Measurements from ENCODE around the gene HSD17B11. TPM values are rescaled to one million over a fixed set of nuclear protein-coding genes. Genes with fewer than 3 reads are reported as not detected.

The HSD17B11 gene
- total and polyA plus RNA-seq, 2 donors (not counting 1 experiment from before 2014, with no cell fraction given) = 60.5 to 64.1 TPM

- H3K79me2 ChIP-seq (ENCODE audit: control insufficient read depth, insufficient read depth, low read length) = peaks cover 14% of the 10 kb centered on the region
- no peak overlapping the region for H3K9ac ChIP-seq (ENCODE audit: insufficient read depth, low read length)
- no peaks in the 10 kb centered on the region for H3K36me3 ChIP-seq (ENCODE audit: control insufficient read depth, insufficient read depth, low read length)
- H3K27ac ChIP-seq (ENCODE audit: insufficient read depth, low read length) = no peak overlapping the region
- H2AFZ ChIP-seq (ENCODE audit: low read length) = no peak overlapping the region
- no peak for DNase-seq (ENCODE audit: low read depth in 2 of 2)
- H3K4me1 ChIP-seq (ENCODE audit: control insufficient read depth, extremely low read depth, insufficient read depth, low read length) = no peaks in the 10 kb centered on the region
- H3K4me2 ChIP-seq (ENCODE audit: extremely low read depth, insufficient read depth, low read length) = no peak overlapping the region
- H4K20me1 ChIP-seq (ENCODE audit: control insufficient read depth, extremely low read depth, insufficient read depth, low read length) = no peaks in the 10 kb centered on the region
- no peaks in the 10 kb centered on the region for H3K27me3 ChIP-seq (ENCODE audit: control insufficient read depth, insufficient read depth, low read length)
- H3K9me3 ChIP-seq (ENCODE audit: control insufficient read depth, insufficient read depth, low read depth, low read length) = no peaks in the 10 kb centered on the region
- no peak overlapping the region for H3K4me3 ChIP-seq (replicated peaks in 1 of 4; ENCODE audit: control extremely low read depth in 1 of 4, insufficient read depth in 1 of 4, low read depth in 3 of 4, low read length in 4 of 4)
- TF ChIP-seq EZH2 (IDR thresholded peaks at IDR 0.05; ENCODE audit: low read length, missing control alignments) (no peak), CTCF (conservative IDR thresholded peaks at IDR 0.05 in 1 of 2, IDR thresholded peaks at IDR 0.05 in 1 of 2; ENCODE audit: low read depth in 1 of 2, low read length in 2 of 2) (no peak)
Observed at GRCh38 chr4:87382931-87383330, 8.1 kb downstream of the HSD17B11 start.

GRCh38 chr4:87382116-87382515 is 8.9 kb downstream of the HSD17B11 start:
- Histone ChIP-seq H2AFZ (ENCODE audit: low read length) (no peak overlapping the region), H4K20me1 (ENCODE audit: control insufficient read depth, extremely low read depth, insufficient read depth, low read length) (no peaks in the 10 kb centered on the region), H3K4me2 (ENCODE audit: extremely low read depth, insufficient read depth, low read length) (no peak overlapping the region), H3K4me3 (replicated peaks in 1 of 4; ENCODE audit: control extremely low read depth in 1 of 4, insufficient read depth in 1 of 4, low read depth in 3 of 4, low read length in 4 of 4) (no peak overlapping the region), H3K9ac (ENCODE audit: insufficient read depth, low read length) (no peak overlapping the region), H3K36me3 (ENCODE audit: control insufficient read depth, insufficient read depth, low read length) (no peaks in the 10 kb centered on the region), H3K79me2 (ENCODE audit: control insufficient read depth, insufficient read depth, low read length) (peaks cover 8% of the 10 kb centered on the region), H3K9me3 (ENCODE audit: control insufficient read depth, insufficient read depth, low read depth, low read length) (no peaks in the 10 kb centered on the region), H3K27me3 (ENCODE audit: control insufficient read depth, insufficient read depth, low read length) (no peaks in the 10 kb centered on the region), H3K27ac (ENCODE audit: insufficient read depth, low read length) (no peak overlapping the region), H3K4me1 (ENCODE audit: control insufficient read depth, extremely low read depth, insufficient read depth, low read length) (no peaks in the 10 kb centered on the region)
- DNase-seq (ENCODE audit: low read depth in 2 of 2) = no peak
- TF ChIP-seq EZH2 (IDR thresholded peaks at IDR 0.05; ENCODE audit: low read length, missing control alignments) (no peak), CTCF (conservative IDR thresholded peaks at IDR 0.05 in 1 of 2, IDR thresholded peaks at IDR 0.05 in 1 of 2; ENCODE audit: low read depth in 1 of 2, low read length in 2 of 2) (no peak)

GRCh38 chr4:87377816-87378215 is 13.2 kb downstream of the HSD17B11 start:
- Histone ChIP-seq H3K27me3 (ENCODE audit: control insufficient read depth, insufficient read depth, low read length) (no peaks in the 10 kb centered on the region), H3K27ac (ENCODE audit: insufficient read depth, low read length) (no peak overlapping the region), H3K9me3 (ENCODE audit: control insufficient read depth, insufficient read depth, low read depth, low read length) (no peaks in the 10 kb centered on the region), H2AFZ (ENCODE audit: low read length) (no peak overlapping the region), H3K4me2 (ENCODE audit: extremely low read depth, insufficient read depth, low read length) (no peak overlapping the region), H3K4me3 (replicated peaks in 1 of 4; ENCODE audit: control extremely low read depth in 1 of 4, insufficient read depth in 1 of 4, low read depth in 3 of 4, low read length in 4 of 4) (no peak overlapping the region), H3K9ac (ENCODE audit: insufficient read depth, low read length) (no peak overlapping the region), H3K79me2 (ENCODE audit: control insufficient read depth, insufficient read depth, low read length) (no peaks in the 10 kb centered on the region), H4K20me1 (ENCODE audit: control insufficient read depth, extremely low read depth, insufficient read depth, low read length) (no peaks in the 10 kb centered on the region), H3K4me1 (ENCODE audit: control insufficient read depth, extremely low read depth, insufficient read depth, low read length) (no peaks in the 10 kb centered on the region), H3K36me3 (ENCODE audit: control insufficient read depth, insufficient read depth, low read length) (peaks cover under 1% of the 10 kb centered on the region)
- DNase-seq (ENCODE audit: low read depth in 2 of 2) = no peak
- TF ChIP-seq CTCF (conservative IDR thresholded peaks at IDR 0.05 in 1 of 2, IDR thresholded peaks at IDR 0.05 in 1 of 2; ENCODE audit: low read depth in 1 of 2, low read length in 2 of 2) = no peak
- no peak for TF ChIP-seq EZH2 (IDR thresholded peaks at IDR 0.05; ENCODE audit: low read length, missing control alignments)

All from fibroblast of lung (primary cell).